ENCODE data around the gene GC. TPM values are rescaled to one million over a fixed set of nuclear protein-coding genes. Genes with fewer than 3 reads are reported as not detected.
A peak's percentile ranks its signal among the peaks of the same experiment; 100 is the strongest.

GC gene
- total RNA-seq, 1 donor: not detected

GRCh38 chr4:71709961-71710360 lies 73.9 kb downstream of the GC start:
- peak; percentile 27 for DNase-seq (ENCODE audit: low read depth)
- no peak overlapping the region for H3K4me3 ChIP-seq (ENCODE audit: low read depth, low read length)
- TF ChIP-seq, protein P1, sequence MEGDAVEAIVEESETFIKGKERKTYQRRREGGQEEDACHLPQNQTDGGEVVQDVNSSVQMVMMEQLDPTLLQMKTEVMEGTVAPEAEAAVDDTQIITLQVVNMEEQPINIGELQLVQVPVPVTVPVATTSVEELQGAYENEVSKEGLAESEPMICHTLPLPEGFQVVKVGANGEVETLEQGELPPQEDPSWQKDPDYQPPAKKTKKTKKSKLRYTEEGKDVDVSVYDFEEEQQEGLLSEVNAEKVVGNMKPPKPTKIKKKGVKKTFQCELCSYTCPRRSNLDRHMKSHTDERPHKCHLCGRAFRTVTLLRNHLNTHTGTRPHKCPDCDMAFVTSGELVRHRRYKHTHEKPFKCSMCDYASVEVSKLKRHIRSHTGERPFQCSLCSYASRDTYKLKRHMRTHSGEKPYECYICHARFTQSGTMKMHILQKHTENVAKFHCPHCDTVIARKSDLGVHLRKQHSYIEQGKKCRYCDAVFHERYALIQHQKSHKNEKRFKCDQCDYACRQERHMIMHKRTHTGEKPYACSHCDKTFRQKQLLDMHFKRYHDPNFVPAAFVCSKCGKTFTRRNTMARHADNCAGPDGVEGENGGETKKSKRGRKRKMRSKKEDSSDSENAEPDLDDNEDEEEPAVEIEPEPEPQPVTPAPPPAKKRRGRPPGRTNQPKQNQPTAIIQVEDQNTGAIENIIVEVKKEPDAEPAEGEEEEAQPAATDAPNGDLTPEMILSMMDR (IDR thresholded peaks at IDR 0.05; ENCODE audit: insufficient read depth, low read length): peak; percentile 1

GRCh38 chr4:71698141-71698540 lies 85.7 kb downstream of the GC start:
- no peak for DNase-seq (ENCODE audit: low read depth)
- TF ChIP-seq, protein P1 (IDR thresholded peaks at IDR 0.05; ENCODE audit: insufficient read depth, low read length): no peak
- H3K4me3 ChIP-seq (ENCODE audit: low read depth, low read length): no peak overlapping the region

DNA sequence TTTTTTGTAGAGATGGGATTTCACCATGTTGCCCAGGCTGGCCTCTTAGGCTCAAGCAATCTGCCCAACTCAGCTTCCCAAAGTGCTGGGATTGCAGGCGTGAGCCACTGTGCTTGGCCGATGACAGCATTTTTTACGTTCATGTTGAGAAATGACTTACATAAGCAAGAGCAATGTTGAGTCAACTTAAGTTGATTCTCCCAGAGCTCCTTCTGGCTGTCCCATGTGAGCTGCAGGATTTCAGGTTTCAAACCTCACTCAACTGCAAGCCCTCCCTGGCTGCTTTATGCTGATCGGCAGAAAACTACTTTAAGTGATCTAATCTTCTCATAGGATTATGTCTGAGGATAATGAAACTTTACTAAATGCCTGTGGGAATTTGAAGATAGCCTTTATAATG lies 86.8 kb downstream of the GC start:
- DNase-seq (ENCODE audit: low read depth): no peak
- no peak overlapping the region for H3K4me3 ChIP-seq (ENCODE audit: low read depth, low read length)
- TF ChIP-seq, protein P1 (IDR thresholded peaks at IDR 0.05; ENCODE audit: insufficient read depth, low read length): no peak

GRCh38 chr4:71694961-71695360 lies 88.9 kb downstream of the GC start:
- DNase-seq (ENCODE audit: low read depth): no peak

GRCh38 chr4:71692963-71693362 lies 90.9 kb downstream of the GC start:
- no peak overlapping the region for H3K4me3 ChIP-seq (ENCODE audit: low read depth, low read length)
- TF ChIP-seq, protein P1 (IDR thresholded peaks at IDR 0.05; ENCODE audit: insufficient read depth, low read length): no peak
- no peak for DNase-seq (ENCODE audit: low read depth)

More at GRCh38 chr4:71694961-71695360, 88.9 kb downstream of the GC start:
- TF ChIP-seq, protein P1 (IDR thresholded peaks at IDR 0.05; ENCODE audit: insufficient read depth, low read length): no peak
- H3K4me3 ChIP-seq (ENCODE audit: low read depth, low read length): no peak overlapping the region

- no peak for DNase-seq (ENCODE audit: low read depth)
- TF ChIP-seq, protein P1 (IDR thresholded peaks at IDR 0.05; ENCODE audit: insufficient read depth, low read length): no peak
- no peak overlapping the region for H3K4me3 ChIP-seq (ENCODE audit: low read depth, low read length)
Observed at GRCh38 chr4:71692198-71692597, 91.7 kb downstream of the GC start.

Small RNA genes within 50 kb of the gene (small RNA-seq; reads per million reads assigned to genes)
- not detected for gene RNA5SP163

Other genes starting within 250 kb of the GC start
- not detected in 2 replicates for gene NPFFR2, start 247.9 kb upstream of the GC start, total RNA-seq (ENCODE audit: low replicate concordance)